HK-2 (cell line): ENCODE results near the gene ALDH2.
"Not testable (repeated sequence)": the region's sequence is repeated elsewhere in the genome, so short reads cannot be mapped to it uniquely, and the experiment has no call there.

Source experiments
- DNase-seq: peaks from one replicate; pipeline ENCODE4 v3.0.0-alpha.2; 2018; ENCODE audit not compliant: unreplicated experiment

ALDH2 gene

DNA sequence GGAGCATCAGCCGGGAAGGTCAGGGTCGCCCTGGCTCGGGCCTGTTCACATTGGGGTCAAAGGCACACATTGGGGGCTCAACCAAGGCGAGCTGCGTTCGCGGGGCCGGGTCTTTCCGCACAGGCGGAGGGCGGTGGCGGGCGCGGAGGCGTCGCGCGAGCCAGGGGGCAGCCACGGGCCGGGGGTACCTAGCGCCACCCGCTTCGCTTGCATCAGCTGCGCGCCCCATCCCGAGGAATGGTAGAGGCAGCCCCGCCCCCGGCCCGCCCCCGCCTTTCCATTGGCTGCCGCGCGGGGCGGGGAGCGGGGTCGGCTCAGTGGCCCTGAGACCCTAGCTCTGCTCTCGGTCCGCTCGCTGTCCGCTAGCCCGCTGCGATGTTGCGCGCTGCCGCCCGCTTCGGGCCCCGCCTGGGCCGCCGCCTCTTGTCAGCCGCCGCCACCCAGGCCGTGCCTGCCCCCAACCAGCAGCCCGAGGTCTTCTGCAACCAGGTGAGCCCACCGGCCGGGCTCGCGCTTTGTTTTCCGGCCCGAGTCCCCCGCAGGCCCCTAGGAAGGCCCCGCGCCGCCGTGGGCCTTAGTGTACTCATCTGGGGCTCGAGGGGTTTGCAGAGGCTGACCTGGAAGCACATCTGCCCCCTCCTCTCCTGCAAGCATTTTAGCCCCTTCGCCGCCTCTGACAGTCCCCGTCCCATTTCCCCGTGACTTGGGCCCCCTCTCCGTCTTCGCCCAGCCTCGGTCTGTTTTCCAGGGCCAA, at the start of gene ALDH2:
ALDH2 (plus strand) TSS at position 326 of the 754 bp plus-strand sequence; CDS start at position 376, 50 bp downstream.
- DNase-seq, result no peak

DNA sequence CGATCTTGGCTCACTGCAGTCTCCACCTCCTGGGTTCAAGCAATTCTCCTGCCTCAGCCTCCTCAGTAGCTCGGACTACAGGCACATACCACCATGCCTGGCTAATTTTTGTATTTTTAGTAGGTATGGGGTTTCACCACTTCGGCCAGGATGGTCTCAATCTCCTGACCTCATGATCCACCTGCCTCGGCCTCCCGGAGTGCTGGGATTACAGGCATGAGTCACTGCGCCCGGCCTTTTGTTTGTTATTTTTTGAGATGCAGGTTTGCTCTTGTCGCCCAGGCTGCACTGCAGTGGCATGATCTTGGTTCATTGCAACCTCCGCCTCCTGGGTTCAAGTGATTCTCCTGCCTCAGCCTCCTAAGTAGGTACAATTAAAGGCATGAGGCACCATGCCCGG, 47.4 kb upstream of the ALDH2 start:
- DNase-seq, result not testable (repeated sequence)

DNA sequence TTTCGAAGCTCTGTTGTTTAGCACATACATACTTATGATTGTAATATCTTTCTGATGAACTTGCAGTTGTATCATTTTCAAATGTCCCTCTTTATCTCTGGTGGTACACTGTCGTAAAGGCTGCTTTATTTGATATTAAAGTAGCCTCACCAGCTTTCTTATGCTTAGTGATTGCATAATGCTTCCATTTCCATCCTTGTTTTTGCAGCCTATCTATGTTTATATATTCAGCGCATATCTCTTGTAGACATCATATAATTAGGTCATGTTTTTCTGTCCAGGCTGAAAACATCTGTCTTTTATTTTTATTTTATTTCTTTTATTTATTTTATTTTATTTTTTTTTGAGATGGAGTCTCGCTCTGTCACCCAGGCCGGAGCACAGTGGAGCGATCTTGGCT, 46.3 kb upstream of the ALDH2 start:
- no peak for DNase-seq

DNA sequence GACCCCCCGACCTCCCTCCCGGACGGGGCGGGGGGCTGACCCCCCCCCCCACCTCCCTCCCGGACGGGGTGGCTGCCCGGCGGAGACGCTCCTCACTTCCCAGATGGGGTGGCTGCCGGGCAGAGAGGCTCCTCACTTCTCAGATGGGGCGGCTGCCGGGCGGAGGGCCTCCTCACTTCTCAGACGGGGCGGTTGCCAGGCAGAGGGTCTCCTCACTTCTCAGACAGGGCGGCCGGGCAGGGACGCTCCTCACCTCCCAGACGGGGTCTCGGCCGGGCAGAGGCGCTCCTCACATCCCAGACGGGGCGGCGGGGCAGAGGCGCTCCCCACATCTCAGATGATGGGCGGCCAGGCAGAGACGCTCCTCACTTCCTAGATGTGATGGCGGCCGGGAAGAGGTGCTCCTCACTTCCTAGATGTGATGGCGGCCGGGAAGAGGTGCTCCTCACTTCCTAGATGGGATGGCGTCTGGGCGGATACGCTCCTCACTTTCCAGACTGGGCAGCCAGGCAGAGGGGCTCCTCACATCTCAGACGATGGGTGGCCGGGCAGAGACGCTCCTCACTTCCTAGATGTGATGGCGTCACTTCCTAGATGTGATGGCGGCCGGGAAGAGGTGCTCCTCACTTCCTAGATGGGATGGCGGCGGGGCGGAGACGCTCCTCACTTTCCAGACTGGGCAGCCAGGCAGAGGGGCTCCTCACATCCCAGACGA, 42.9 kb upstream of the ALDH2 start:
- DNase-seq, result not testable (repeated sequence)

DNA sequence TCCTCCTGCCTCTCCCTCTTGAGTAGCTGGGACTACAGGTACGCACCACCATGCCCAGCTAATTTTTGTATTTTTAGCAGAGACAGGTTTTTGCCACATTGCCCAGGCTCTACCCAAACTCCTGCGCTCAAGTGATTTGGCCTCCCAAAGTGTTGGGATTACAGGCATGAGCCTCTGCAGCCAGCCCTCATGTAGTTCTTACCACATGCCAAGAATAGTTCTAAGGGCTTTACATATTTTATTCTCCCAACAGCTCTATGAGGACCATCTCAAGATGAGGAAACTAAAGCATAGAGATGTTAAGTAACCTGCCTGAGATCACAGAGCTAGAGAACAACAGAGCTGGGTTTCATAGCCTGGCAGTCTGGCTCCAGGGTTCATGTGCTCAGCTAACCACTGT, 37.9 kb upstream of the ALDH2 start:
- DNase-seq, result no peak

GRCh38 chr12:111730420-111730819, 36.3 kb upstream of the ALDH2 start:
- DNase-seq, result no peak

DNA sequence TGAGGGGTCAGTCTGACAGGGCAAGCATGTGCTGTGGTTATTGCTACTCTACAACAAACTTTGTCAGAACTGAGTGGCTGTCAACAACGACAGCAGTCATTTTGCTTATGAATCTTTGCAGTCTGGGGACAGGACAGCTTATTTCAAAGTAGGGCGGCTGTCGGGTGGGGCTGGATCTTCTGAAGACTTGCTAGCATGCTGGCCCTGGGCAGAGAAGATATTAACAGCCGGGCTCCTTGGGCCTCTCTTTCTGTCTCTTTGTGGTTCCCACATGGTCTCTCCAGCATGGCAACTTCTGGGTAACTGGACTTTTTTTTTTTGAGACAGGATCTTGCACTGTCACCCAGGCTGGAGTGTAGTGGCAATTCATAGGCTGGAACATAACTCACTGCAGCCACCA, 33.9 kb upstream of the ALDH2 start:
- no peak for DNase-seq

- no peak for DNase-seq
These were observed 33.3 kb upstream of the ALDH2 start for GRCh38 chr12:111733340-111733915.

- DNase-seq, result not testable (repeated sequence)
These were observed 27.2 kb upstream of the ALDH2 start for GRCh38 chr12:111739524-111739923.

DNA sequence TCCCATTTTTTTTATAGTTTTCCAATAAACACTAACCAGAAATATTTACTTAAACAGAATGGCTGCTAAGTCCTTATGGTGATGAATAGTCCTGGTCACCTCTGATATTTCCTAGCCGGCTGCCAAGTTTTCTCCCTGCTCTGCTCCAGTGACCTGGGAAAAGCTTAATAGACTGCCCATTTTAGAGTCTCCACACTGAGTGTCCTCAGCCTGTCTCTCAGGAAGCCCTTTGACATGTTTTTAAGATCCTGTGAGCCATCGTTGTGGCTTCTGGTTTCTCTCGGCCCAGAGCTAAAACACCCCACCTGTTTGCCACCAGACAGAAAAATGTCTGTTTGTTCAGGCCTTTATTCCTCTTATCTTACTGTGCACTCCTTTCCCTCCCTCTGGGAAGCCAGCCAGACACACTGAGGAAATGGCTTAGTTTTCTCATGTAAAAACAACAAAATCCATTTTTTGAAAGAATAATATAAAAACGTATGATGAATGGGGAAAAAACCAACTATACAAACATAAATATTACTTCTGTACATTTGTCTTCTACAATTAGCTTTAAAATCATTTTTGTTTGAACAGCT, 25.4 kb upstream of the ALDH2 start:
- DNase-seq, result peak; percentile 19

DNA sequence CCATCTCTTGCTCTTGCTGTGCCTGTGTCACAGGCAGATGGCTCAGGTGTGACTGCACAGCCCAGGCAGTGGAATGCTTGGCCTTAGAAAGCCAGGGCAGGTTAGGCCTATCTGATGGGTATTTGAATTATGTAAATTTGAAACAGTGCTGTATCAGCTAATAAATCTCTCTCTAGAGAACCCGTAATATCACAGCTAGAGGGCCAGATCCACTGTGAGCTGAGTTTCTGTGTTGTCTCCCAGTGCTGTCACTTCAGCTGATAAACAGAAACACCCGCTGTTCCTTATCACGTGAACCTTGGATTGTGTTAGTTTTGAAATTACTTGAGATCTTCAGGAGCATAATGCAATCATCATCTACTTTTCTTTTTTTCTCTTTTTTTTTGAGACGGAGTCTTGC, 21.5 kb upstream of the ALDH2 start:
- no peak for DNase-seq

DNA sequence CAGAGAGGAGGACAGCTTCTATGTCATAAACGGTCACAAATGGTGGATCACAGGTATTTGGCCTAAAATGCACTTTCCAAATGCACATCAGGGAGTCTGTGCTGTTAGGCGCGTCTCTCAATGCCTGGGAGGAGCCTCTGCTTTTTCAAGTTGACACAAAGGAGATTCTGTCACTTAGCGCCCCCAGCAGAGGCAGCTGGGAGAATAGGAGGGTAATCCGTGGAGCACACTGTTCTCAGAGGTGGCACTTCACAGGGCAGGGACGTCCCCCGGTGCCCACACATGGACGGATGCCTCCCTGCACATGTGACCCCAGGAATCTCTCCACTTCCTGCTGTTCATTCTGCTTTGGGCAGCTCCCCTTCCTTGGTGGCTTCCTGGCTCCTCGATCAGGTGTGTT, 19.4 kb upstream of the ALDH2 start:
- DNase-seq, result no peak

- DNase-seq, result no peak
These were observed 18.5 kb upstream of the ALDH2 start for GRCh38 chr12:111748151-111748672.

DNA sequence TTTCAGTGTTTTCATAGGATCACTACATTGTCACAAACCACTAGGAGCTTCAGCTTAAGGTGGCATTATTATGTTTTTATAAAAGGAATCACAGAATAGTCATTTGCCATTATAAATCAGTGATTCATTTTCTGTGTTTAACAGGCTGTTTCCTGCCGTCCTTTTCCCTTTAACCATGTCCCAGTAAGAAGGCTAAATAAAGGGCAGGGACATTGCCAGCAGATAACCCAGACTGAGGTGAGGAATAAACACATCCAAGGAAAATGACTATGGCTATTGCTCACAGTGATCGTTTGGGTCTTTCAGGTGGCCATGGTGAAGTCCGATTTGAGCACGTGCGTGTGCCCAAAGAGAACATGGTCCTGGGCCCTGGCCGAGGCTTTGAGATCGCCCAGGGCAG, 17.9 kb upstream of the ALDH2 start:
- DNase-seq, result no peak

DNA sequence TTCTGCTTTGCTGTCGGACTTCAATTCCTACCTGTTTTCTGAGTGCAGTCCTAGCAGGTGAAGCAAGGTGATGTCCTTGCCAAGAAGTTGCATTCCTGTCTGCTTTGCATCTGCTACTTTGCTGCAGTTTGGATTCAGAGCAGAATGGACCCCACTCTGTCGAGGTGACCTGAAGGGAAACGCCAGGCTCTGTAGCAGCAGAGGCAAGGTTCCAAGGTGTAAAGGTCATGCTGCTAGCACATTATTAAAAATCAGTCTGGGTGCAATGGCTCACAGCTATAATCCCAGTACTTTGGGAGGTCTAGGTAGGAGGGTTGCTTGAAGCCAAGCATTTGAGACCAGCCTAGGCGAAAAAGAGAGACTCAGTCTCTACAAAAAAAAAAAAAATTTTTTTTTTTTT, 17.3 kb upstream of the ALDH2 start:
- DNase-seq, result no peak

- DNase-seq, result peak; percentile 57
These were observed 13.4 kb upstream of the ALDH2 start for GRCh38 chr12:111753144-111753881.

- no peak for DNase-seq
These were observed 12.1 kb upstream of the ALDH2 start for GRCh38 chr12:111754671-111755070.

GRCh38 chr12:111756196-111756595, 10.5 kb upstream of the ALDH2 start:
- DNase-seq, result no peak

DNA sequence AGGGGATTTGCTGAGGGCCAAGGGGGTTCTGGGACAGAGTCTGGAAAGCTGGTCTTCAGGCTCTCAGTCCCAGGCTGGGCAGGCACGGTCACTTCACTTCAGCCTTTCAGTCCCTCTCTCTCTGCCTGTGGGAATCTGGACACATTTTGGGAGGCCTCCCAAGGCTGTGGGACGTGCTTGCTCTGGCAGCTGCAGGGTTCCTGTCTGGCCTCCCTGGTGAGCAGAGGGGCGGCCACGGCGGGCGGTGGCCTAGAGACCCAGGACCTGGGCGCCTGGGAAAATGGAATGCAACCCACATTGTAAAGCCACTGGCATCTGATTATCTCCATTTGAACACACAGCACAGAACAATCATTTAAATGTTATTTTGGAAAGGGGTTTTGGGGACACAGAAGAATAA, 10.1 kb upstream of the ALDH2 start:
- DNase-seq, result no peak

DNA sequence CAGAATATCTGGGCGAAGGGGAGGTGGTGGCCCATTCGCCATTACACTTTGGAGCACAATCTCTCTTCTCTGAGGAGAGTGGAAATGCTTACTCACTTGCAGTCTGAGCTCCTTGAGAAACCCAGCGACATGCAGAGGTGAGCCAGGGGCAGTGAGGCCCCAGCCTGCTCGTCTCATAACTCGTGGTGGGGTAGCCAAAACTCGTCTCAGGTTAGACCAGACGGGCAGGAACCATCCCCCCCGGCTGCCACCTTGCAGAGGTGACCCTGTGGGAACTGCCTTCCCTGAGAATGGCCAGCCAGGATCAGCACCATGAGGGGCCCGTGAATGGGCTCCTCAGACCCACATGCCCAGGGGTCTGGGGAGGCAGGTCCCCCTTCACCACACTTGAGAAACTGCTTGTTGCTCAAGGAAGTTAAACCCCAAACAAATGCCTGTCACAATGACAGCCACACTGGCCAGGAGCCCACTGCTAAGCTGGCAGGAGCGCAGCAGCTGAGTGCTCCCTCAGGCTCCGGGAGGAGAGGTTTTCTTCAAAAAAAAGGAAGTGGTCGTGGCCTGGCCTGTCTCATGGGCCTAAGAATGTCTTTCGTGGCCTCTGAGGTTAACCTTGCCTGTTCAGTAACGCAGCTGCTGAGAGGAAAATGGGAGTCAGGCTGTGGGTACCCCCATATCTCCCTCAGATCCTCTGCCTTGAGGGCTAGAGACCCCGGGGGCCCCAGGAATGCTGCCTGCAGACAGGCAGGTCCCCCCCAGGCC, 9.2 kb upstream of the ALDH2 start:
- DNase-seq, result no peak

- DNase-seq, result no peak
These were observed 8.6 kb upstream of the ALDH2 start for GRCh38 chr12:111758120-111758561.
